GM21737 (cell line): ENCODE data around the gene SHROOM2.
"Not testable (repeated sequence)": the region's sequence is repeated elsewhere in the genome, so short reads cannot be mapped to it uniquely, and the experiment has no call there.

Source experiments
- ATAC-seq: cut with Tn5 transposase; IDR thresholded peaks from one replicate; pipeline ENCODE4 v1.9.1; 2021; ENCODE audit warnings: mild to moderate bottlenecking, moderate library complexity; ENCODE audit not compliant: unreplicated experiment

SHROOM2 gene

GRCh38 chrX:9785254-9785943 is 830 bp upstream of the SHROOM2 start:
- no peak for ATAC-seq

GRCh38 chrX:9786798-9787635 is 788 bp downstream of the SHROOM2 start:
- no peak for ATAC-seq

- ATAC-seq, result no peak
Observed at GRCh38 chrX:9788911-9789310, 2.7 kb downstream of the SHROOM2 start.

- no peak for ATAC-seq
Observed at GRCh38 chrX:9789555-9789954, 3.3 kb downstream of the SHROOM2 start.

GRCh38 chrX:9790866-9791265 is 4.6 kb downstream of the SHROOM2 start:
- ATAC-seq, result no peak

- ATAC-seq, result no peak
Observed at GRCh38 chrX:9794495-9794894, 8.3 kb downstream of the SHROOM2 start.

- no peak for ATAC-seq
Observed at GRCh38 chrX:9797384-9798360, 11.4 kb downstream of the SHROOM2 start.

- no peak for ATAC-seq
Observed at GRCh38 chrX:9802737-9803136, 16.5 kb downstream of the SHROOM2 start.

GRCh38 chrX:9804444-9804843 is 18.2 kb downstream of the SHROOM2 start:
- no peak for ATAC-seq

GRCh38 chrX:9805956-9806355 is 19.7 kb downstream of the SHROOM2 start:
- ATAC-seq, result no peak

- ATAC-seq, result no peak
Observed at GRCh38 chrX:9807355-9808182, 21.3 kb downstream of the SHROOM2 start.

- not testable (repeated sequence) for ATAC-seq
Observed at GRCh38 chrX:9809876-9810275, 23.6 kb downstream of the SHROOM2 start.

- ATAC-seq, result not testable (repeated sequence)
Observed at GRCh38 chrX:9811086-9811485, 24.9 kb downstream of the SHROOM2 start.

- no peak for ATAC-seq
Observed at GRCh38 chrX:9816084-9816700, 30.0 kb downstream of the SHROOM2 start.

- ATAC-seq, result no peak
Observed at GRCh38 chrX:9821572-9821971, 35.3 kb downstream of the SHROOM2 start.

- ATAC-seq, result no peak
Observed at GRCh38 chrX:9824554-9824953, 38.3 kb downstream of the SHROOM2 start.

- ATAC-seq, result no peak
Observed at GRCh38 chrX:9825129-9825790, 39.0 kb downstream of the SHROOM2 start.

- no peak for ATAC-seq
Observed at GRCh38 chrX:9825966-9826365, 39.7 kb downstream of the SHROOM2 start.
